Measurements from ENCODE around the gene IMPG2. TPM values are rescaled to one million over a fixed set of nuclear protein-coding genes. Genes with fewer than 3 reads are reported as not detected.
A peak's percentile ranks its signal among the peaks of the same experiment; 100 is the strongest.

The IMPG2 gene
- total RNA-seq, 1 experiment from 2014 or later = 0.04 TPM

GRCh38 chr3:101300073-101300472, 20.3 kb downstream of the IMPG2 start:
- Histone ChIP-seq H3K79me1 (ENCODE audit: insufficient read depth, low read depth, low read length, poor library complexity, severe bottlenecking) (no peaks in the 10 kb centered on the region), H3K79me2 (ENCODE audit: insufficient read depth, low read length) (no peaks in the 10 kb centered on the region), H3K27ac (ENCODE audit: insufficient read length, low read depth, low read length) (no peak overlapping the region), H3K18ac (ENCODE audit: insufficient read length, low read depth, low read length) (no peak overlapping the region), H2AK5ac (ENCODE audit: insufficient read length, low read length) (no peak overlapping the region), H3K14ac (ENCODE audit: insufficient read depth, low read length) (peak overlapping the region; percentile 25; the same call in 1 of the 2 replicates), H3T11ph (ENCODE audit: low read length) (no peak overlapping the region), H2BK20ac (ENCODE audit: low read depth, low read length, poor library complexity, severe bottlenecking) (no peak overlapping the region), H4K8ac (replicated peaks; ENCODE audit: insufficient read length, low read depth, low read length) (no peak overlapping the region), H2BK15ac (ENCODE audit: low read depth, low read length) (no peak overlapping the region), H3K23ac (ENCODE audit: insufficient read length, low read depth, low read length) (no peak overlapping the region), H3K4me1 (ENCODE audit: insufficient read depth, low read length) (no peaks in the 10 kb centered on the region), H4K20me1 (ENCODE audit: control insufficient read depth, insufficient read depth, insufficient read length) (no peaks in the 10 kb centered on the region), H4K5ac (ENCODE audit: insufficient read length, low read depth, low read length) (no peak overlapping the region), H3K27me3 (ENCODE audit: insufficient read depth, low read length) (no peaks in the 10 kb centered on the region), H3K9ac (ENCODE audit: extremely low read depth, insufficient read length, low read length) (no peak overlapping the region), H2BK12ac (ENCODE audit: insufficient read length, low read depth, low read length) (no peak overlapping the region), H4K91ac (ENCODE audit: insufficient read length, low read depth, low read length) (no peak overlapping the region), H3K9me3 (ENCODE audit: control insufficient read depth, low read depth, low read length) (no peaks in the 10 kb centered on the region), H3K4ac (ENCODE audit: low read depth, low read length) (no peak overlapping the region), H2BK120ac (ENCODE audit: low read depth, low read length, poor library complexity, severe bottlenecking) (no peak overlapping the region), H3K4me2 (ENCODE audit: insufficient read depth, insufficient read length, low read length) (no peak overlapping the region), H2BK5ac (ENCODE audit: insufficient read length, low read length) (no peak overlapping the region), H3K23me2 (ENCODE audit: insufficient read length, low read depth, low read length, poor library complexity, severe bottlenecking) (no peaks in the 10 kb centered on the region), H2AFZ (ENCODE audit: low read length) (no peak overlapping the region), H3K56ac (ENCODE audit: insufficient read length, low read depth, low read length) (no peak overlapping the region)
- no peak overlapping the region for H3K27ac Mint-ChIP-seq
- H3K27me3 Mint-ChIP-seq (ENCODE audit: low read depth) = no peaks in the 10 kb centered on the region; the same call in none of the 2 replicates
- no CpG with 5 or more reads among the region's 8 CpGs for WGBS (ENCODE audit: extremely low coverage, insufficient read length, low lambda C conversion rate)
- TF ChIP-seq, protein P1, sequence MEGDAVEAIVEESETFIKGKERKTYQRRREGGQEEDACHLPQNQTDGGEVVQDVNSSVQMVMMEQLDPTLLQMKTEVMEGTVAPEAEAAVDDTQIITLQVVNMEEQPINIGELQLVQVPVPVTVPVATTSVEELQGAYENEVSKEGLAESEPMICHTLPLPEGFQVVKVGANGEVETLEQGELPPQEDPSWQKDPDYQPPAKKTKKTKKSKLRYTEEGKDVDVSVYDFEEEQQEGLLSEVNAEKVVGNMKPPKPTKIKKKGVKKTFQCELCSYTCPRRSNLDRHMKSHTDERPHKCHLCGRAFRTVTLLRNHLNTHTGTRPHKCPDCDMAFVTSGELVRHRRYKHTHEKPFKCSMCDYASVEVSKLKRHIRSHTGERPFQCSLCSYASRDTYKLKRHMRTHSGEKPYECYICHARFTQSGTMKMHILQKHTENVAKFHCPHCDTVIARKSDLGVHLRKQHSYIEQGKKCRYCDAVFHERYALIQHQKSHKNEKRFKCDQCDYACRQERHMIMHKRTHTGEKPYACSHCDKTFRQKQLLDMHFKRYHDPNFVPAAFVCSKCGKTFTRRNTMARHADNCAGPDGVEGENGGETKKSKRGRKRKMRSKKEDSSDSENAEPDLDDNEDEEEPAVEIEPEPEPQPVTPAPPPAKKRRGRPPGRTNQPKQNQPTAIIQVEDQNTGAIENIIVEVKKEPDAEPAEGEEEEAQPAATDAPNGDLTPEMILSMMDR (conservative IDR thresholded peaks at IDR 0.05) = no peak
- DNase-seq = peak; percentile 31
- peaks cover 4 to 13% of the 10 kb centered on the region in 2 experiments for H3K4me1 Mint-ChIP-seq
- peaks cover 7% of the 10 kb centered on the region in 2 experiments; a peak in 3 of 5 replicates for H3K9me3 Mint-ChIP-seq
- no peak overlapping the region for H3K4me3 Mint-ChIP-seq
- H3K36me3 Mint-ChIP-seq (ENCODE audit: insufficient read depth in 1 of 3, low read depth in 3 of 3) = peaks cover 0 to 6% (median 0%) of the 10 kb centered on the region in 3 experiments; a peak in 3 of 7 replicates

Measured in H9 (cell line).